C4-2B (cell line): ENCODE data around the gene ANTKMT.

ENCODE experiments used
- CTCF ChIP-seq: fragments of 450-650 bp; conservative IDR thresholded peaks from 2 replicates; pipeline ENCODE4 v1.5.1; 2017; ENCODE audit warnings: mild to moderate bottlenecking
- ZFX ChIP-seq: fragments of 450-650 bp; IDR thresholded peaks from 2 replicates; pipeline ENCODE4 v1.6.1; 2017

GRCh38 chr16:700684-701584 lies 20.0 kb upstream of the ANTKMT start:
- TF ChIP-seq CTCF (no peak), ZFX (no peak)
